ENCODE measurements around the gene RTF2.
"Not testable (repeated sequence)": the region's sequence is repeated elsewhere in the genome, so short reads cannot be mapped to it uniquely, and the experiment has no call there.

Gene RTF2

GRCh38 chr20:56554869-56555268 lies 86.4 kb downstream of the RTF2 start:
- peak; percentile 10 for DNase-seq

GRCh38 chr20:56558968-56559367 lies 90.5 kb downstream of the RTF2 start:
- no peak for DNase-seq

- not testable (repeated sequence) for DNase-seq
Measured at GRCh38 chr20:56564526-56564925, 96.1 kb downstream of the RTF2 start.

GRCh38 chr20:56565511-56565910 lies 97.1 kb downstream of the RTF2 start:
- no peak for DNase-seq

GRCh38 chr20:56566621-56567020 lies 98.2 kb downstream of the RTF2 start:
- no peak for DNase-seq
